OCI-LY1 (cell line): ENCODE data around the gene KANSL1.

Experiments used
- H2AFZ ChIP-seq: fragments of 200-600 bp; sonication (generic), shearing (Covaris generic); 2 replicates; pipeline ENCODE4 v1.6.0; 2014; ENCODE audit warnings: antibody characterized with exemption, mild to moderate bottlenecking, low read length
- H3F3A ChIP-seq: fragments of 200-600 bp; sonication (generic), shearing (Covaris generic); 2 replicates; pipeline ENCODE4 v1.6.0; 2014; ENCODE audit warnings: mild to moderate bottlenecking, antibody characterized with exemption, low read length, moderate library complexity; ENCODE audit not compliant: insufficient read depth
- H3K27ac ChIP-seq: fragments of 200-600 bp; sonication (generic); 2 replicates; pipeline ENCODE4 v1.5.1; 2014; ENCODE audit warnings: low read length, mixed run types, mild to moderate bottlenecking, low read depth; ENCODE audit not compliant: poor library complexity, severe bottlenecking
- H3K27me3 ChIP-seq: fragments of 200-600 bp; sonication (generic); 2 replicates; pipeline ENCODE4 v1.6.0; 2014; ENCODE audit warnings: antibody characterized with exemption, mild to moderate bottlenecking, low read length, moderate library complexity; ENCODE audit not compliant: insufficient read depth
- H3K36me3 ChIP-seq: fragments of 200-600 bp; sonication (generic); 2 replicates; pipeline ENCODE4 v1.6.1; 2014; ENCODE audit warnings: mild to moderate bottlenecking, antibody characterized with exemption, low read length, moderate library complexity, mixed read lengths; ENCODE audit not compliant: insufficient read depth
- H3K4me1 ChIP-seq: fragments of 200-600 bp; sonication (generic); 2 replicates; pipeline ENCODE4 v1.5.1; 2014; ENCODE audit warnings: mild to moderate bottlenecking, low read length, moderate library complexity; ENCODE audit not compliant: insufficient read depth, severe bottlenecking
- H3K4me2 ChIP-seq: fragments of 200-600 bp; sonication (generic), shearing (Covaris generic); 2 replicates; pipeline ENCODE4 v1.6.1; 2014; ENCODE audit warnings: low read length
- H3K4me3 ChIP-seq: fragments of 200-600 bp; sonication (generic); 2 replicates; pipeline ENCODE4 v1.5.1; 2014; ENCODE audit warnings: low read length, low read depth, mild to moderate bottlenecking, mixed read lengths; ENCODE audit not compliant: poor library complexity, severe bottlenecking
- H3K79me2 ChIP-seq: fragments of 200-600 bp; shearing (Covaris generic); 2 replicates; pipeline ENCODE4 v1.6.1; 2016; ENCODE audit warnings: mixed run types, low read length, mixed read lengths; ENCODE audit not compliant: insufficient read depth
- H3K9ac ChIP-seq: fragments of 200-600 bp; sonication (generic), shearing (Covaris generic); 2 replicates; pipeline ENCODE4 v1.6.1; 2014; ENCODE audit warnings: mild to moderate bottlenecking, low read length, mixed read lengths
- H3K9me2 ChIP-seq: fragments of 200-600 bp; sonication (generic), shearing (Covaris generic); 2 replicates; pipeline ENCODE4 v1.6.1; 2014; ENCODE audit warnings: low read depth, mild to moderate bottlenecking, low read length, mixed read lengths
- H3K9me3 ChIP-seq: fragments of 200-600 bp; shearing (Covaris generic); 2 replicates; pipeline ENCODE4 v1.6.1; 2014; ENCODE audit warnings: low read length, mixed read lengths
- H4K20me1 ChIP-seq: fragments of 200-600 bp; sonication (generic), shearing (Covaris generic); 2 replicates; pipeline ENCODE4 v1.6.0; 2016; ENCODE audit warnings: mild to moderate bottlenecking, low read length; ENCODE audit not compliant: insufficient read depth
- CTCF ChIP-seq: fragments of 200-600 bp; sonication (generic), shearing (Covaris generic); IDR thresholded peaks from 2 replicates; pipeline ENCODE4 v1.5.1; 2017; ENCODE audit warnings: mild to moderate bottlenecking, antibody characterized with exemption, low read length, moderate library complexity, mixed read lengths
- EZH2 ChIP-seq: fragments of 200-600 bp; sonication (generic), shearing (Covaris generic); IDR thresholded peaks from 2 replicates; pipeline ENCODE4 v1.8.0; 2017; ENCODE audit warnings: borderline replicate concordance, mixed run types, mild to moderate bottlenecking, antibody characterized with exemption, low read length, moderate library complexity, mixed read lengths

The KANSL1 gene

DNA sequence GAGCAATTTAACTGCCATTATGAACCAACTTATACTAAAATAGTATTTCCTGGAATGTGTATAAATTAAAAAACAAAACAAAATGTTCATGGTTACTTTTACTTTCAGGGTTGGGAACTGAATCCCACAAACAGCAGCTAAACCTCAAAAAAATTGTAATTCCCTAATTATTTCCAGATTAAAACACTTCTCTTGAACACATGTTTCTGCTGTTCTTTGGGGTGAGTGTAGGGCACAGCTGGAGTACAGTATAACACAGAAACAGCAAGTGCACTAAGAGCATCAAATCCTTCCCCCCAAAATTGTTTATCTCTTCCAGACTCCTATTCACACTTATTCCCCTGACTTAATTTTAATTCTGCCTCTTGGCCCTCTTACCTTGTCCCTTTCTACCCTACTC lies 56.4 kb downstream of the KANSL1 start:
- no peak overlapping the region for H3K27ac ChIP-seq
- no peak overlapping the region for H2AFZ ChIP-seq
- TF ChIP-seq EZH2 (no peak), CTCF (no peak)
- H3K36me3 ChIP-seq = peaks cover 14% of the 10 kb centered on the region
- H3K4me2 ChIP-seq = no peak overlapping the region
- no peak overlapping the region for H3K4me3 ChIP-seq
- H3K4me1 ChIP-seq = peaks cover 39% of the 10 kb centered on the region
- H3K9me2 ChIP-seq = no peaks in the 10 kb centered on the region
- 0 out of 2 replicates have a peak, but pooled peaks cover 2% of the 10 kb centered on the region for H4K20me1 ChIP-seq
- H3K79me2 ChIP-seq = peaks cover 100% of the 10 kb centered on the region
- H3K9me3 ChIP-seq = no peaks in the 10 kb centered on the region
- H3K27me3 ChIP-seq = no peaks in the 10 kb centered on the region
- no peak overlapping the region for H3K9ac ChIP-seq
- no peaks in the 10 kb centered on the region; the same call in 1 of the 2 replicates for H3F3A ChIP-seq

GRCh38 chr17:46135879-46136563 lies 57.2 kb downstream of the KANSL1 start:
- Histone ChIP-seq H3K9ac (no peak overlapping the region), H2AFZ (no peak overlapping the region), H3F3A (no peaks in the 10 kb centered on the region; the same call in 1 of the 2 replicates), H3K9me3 (no peaks in the 10 kb centered on the region), H3K4me2 (no peak overlapping the region), H3K9me2 (no peaks in the 10 kb centered on the region), H4K20me1 (0 out of 2 replicates have a peak, but pooled peaks cover 2% of the 10 kb centered on the region), H3K79me2 (peaks cover 100% of the 10 kb centered on the region), H3K4me3 (no peak overlapping the region), H3K27me3 (no peaks in the 10 kb centered on the region), H3K4me1 (peaks cover 38% of the 10 kb centered on the region), H3K36me3 (peaks cover 14% of the 10 kb centered on the region), H3K27ac (no peak overlapping the region)
- TF ChIP-seq CTCF = no peak

- Histone ChIP-seq H3K27me3 (no peaks in the 10 kb centered on the region), H3K79me2 (peaks cover 100% of the 10 kb centered on the region), H3K36me3 (peaks cover 10% of the 10 kb centered on the region), H4K20me1 (0 out of 2 replicates have a peak, but pooled peaks cover 2% of the 10 kb centered on the region), H3K9ac (no peak overlapping the region), H3K4me1 (peaks cover 37% of the 10 kb centered on the region), H2AFZ (no peak overlapping the region), H3K27ac (no peak overlapping the region), H3K9me3 (no peaks in the 10 kb centered on the region), H3F3A (no peaks in the 10 kb centered on the region; the same call in 1 of the 2 replicates), H3K4me3 (no peak overlapping the region), H3K9me2 (no peaks in the 10 kb centered on the region), H3K4me2 (no peak overlapping the region)
- TF ChIP-seq EZH2 (no peak), CTCF (no peak)
Observed at GRCh38 chr17:46135126-46135812, 58.0 kb downstream of the KANSL1 start.
